GM12801 (cell line): ENCODE results near the gene MESP2.

Experiments used
- CTCF ChIP-seq: IDR thresholded peaks from one replicate; pipeline ENCODE4 v1.5.1; 2011; ENCODE audit warnings: control low read depth; ENCODE audit not compliant: insufficient read length; ENCODE audit errors: extremely low read depth

Gene MESP2

GRCh38 chr15:89758283-89758682 lies 17.8 kb upstream of the MESP2 start:
- TF ChIP-seq CTCF = no peak

GRCh38 chr15:89758981-89759380 lies 17.2 kb upstream of the MESP2 start:
- no peak for TF ChIP-seq CTCF

- TF ChIP-seq CTCF = no peak
Observed at GRCh38 chr15:89759835-89760234, 16.3 kb upstream of the MESP2 start.

- peak; percentile 75 for TF ChIP-seq CTCF
Observed at GRCh38 chr15:89760303-89761008, 15.7 kb upstream of the MESP2 start.

GRCh38 chr15:89761009-89761831 lies 14.9 kb upstream of the MESP2 start:
- TF ChIP-seq CTCF = no peak

- TF ChIP-seq CTCF = no peak
Observed at GRCh38 chr15:89761929-89762328, 14.2 kb upstream of the MESP2 start.

GRCh38 chr15:89765694-89766093 lies 10.4 kb upstream of the MESP2 start:
- no peak for TF ChIP-seq CTCF
